ENCODE results near the gene HMGCL. TPM values are rescaled to one million over a fixed set of nuclear protein-coding genes. Genes with fewer than 3 reads are reported as not detected.

Gene HMGCL
- polyA plus RNA-seq, 1 donor (not counting 4 experiments of a cell fraction or from before 2014, with no cell fraction given), result 24.1 TPM

DNA sequence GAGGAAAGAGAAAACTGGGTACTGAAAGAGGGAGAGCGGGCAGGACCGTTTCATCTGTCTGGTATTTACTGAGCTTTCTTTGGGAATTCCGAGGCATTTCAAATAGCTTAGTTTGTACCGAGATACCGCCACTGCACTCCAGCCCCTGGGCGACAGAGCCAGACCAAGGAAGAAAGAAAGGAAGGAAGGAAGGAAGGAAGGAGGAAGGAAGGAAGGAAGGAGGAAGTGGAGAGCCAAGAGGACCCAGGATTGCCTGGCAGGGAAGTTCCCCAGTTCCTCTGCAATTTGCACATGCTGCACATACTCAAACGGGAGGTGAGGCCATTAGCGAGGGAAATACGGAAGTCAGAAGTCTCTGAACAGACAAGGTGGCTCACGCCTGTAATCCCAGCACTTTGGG, 43.8 kb upstream of the HMGCL start:
- Histone ChIP-seq H3K4me1 (ENCODE audit: control insufficient read depth, extremely low read depth, insufficient read depth, low read length) (peaks cover 18% of the 10 kb centered on the region), H3K4me2 (ENCODE audit: control insufficient read depth, extremely low read depth, insufficient read depth, low read depth, low read length) (peak overlapping the region; percentile 85), H3K9me3 (ENCODE audit: control insufficient read depth, low read depth, low read length) (no peaks in the 10 kb centered on the region), H3K27ac (ENCODE audit: control insufficient read depth, insufficient read depth, low read length) (no peak overlapping the region), H3K9ac (ENCODE audit: control insufficient read depth, extremely low read depth, insufficient read depth, low read length) (no peak overlapping the region), H3K27me3 (ENCODE audit: control insufficient read depth, extremely low read depth, insufficient read depth, low read length) (peaks cover 7% of the 10 kb centered on the region), H4K20me1 (ENCODE audit: control insufficient read depth, extremely low read depth, insufficient read depth, low read length) (no peaks in the 10 kb centered on the region), H3K79me2 (ENCODE audit: control insufficient read depth, insufficient read depth, low read length) (no peaks in the 10 kb centered on the region), H3K4me3 (ENCODE audit: control insufficient read depth in 2 of 3, extremely low read depth in 1 of 3, insufficient read depth in 2 of 3, low read depth in 1 of 3, low read length in 3 of 3) (no peak overlapping the region), H3K9me1 (ENCODE audit: control insufficient read depth, extremely low read depth, insufficient read depth, low read length) (peaks cover 3% of the 10 kb centered on the region), H3K36me3 (ENCODE audit: control insufficient read depth in 2 of 2, extremely low read depth in 1 of 2, insufficient read depth in 2 of 2, low read length in 2 of 2) (no peaks in the 10 kb centered on the region), H2AFZ (ENCODE audit: control insufficient read depth, low read length) (no peak overlapping the region)
- dilution Hi-C loops (cut with MboI; ENCODE audit: extremely low pct_ligation_motif_present, low sequenced_read_pairs), result no loop called here
- no peak for FAIRE-seq
- no peak for DNase-seq (ENCODE audit: low read depth, low spot score)
- TF ChIP-seq, protein P1, sequence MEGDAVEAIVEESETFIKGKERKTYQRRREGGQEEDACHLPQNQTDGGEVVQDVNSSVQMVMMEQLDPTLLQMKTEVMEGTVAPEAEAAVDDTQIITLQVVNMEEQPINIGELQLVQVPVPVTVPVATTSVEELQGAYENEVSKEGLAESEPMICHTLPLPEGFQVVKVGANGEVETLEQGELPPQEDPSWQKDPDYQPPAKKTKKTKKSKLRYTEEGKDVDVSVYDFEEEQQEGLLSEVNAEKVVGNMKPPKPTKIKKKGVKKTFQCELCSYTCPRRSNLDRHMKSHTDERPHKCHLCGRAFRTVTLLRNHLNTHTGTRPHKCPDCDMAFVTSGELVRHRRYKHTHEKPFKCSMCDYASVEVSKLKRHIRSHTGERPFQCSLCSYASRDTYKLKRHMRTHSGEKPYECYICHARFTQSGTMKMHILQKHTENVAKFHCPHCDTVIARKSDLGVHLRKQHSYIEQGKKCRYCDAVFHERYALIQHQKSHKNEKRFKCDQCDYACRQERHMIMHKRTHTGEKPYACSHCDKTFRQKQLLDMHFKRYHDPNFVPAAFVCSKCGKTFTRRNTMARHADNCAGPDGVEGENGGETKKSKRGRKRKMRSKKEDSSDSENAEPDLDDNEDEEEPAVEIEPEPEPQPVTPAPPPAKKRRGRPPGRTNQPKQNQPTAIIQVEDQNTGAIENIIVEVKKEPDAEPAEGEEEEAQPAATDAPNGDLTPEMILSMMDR (optimal IDR thresholded peaks at IDR 0.05 in 1 of 3, IDR thresholded peaks at IDR 0.05 in 1 of 3, conservative IDR thresholded peaks at IDR 0.05 in 1 of 3; ENCODE audit: extremely low read depth in 1 of 3, insufficient read depth in 2 of 3, low read length in 3 of 3), result no peak
- no peak for TF ChIP-seq EZH2 (IDR thresholded peaks at IDR 0.05; ENCODE audit: low read length)

DNA sequence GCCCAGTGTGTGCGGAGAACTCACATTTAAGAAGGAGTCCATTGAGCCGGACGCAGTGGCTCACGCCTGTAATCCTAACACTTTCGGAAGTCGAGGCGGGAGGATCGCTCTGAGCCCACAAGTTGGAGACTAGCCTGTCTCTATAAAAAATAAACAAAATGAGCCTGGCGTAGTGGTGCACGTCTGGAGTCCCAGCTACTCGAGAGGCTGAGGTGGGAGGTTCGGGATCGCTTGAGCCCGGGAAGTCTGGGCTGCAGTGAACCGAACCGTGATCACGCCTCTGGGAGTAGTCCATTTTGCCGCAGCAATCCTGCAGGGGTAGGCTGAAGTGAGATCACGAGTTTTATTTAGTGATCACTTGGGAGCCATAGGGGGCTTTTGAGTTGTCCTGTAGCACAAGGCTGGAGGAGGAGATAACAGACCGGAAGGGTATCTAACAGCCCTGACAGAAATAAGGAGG, 43.4 kb upstream of the HMGCL start:
- FAIRE-seq (no peak), DNase-seq (ENCODE audit: low read depth, low spot score) (no peak)
- H4K20me1 ChIP-seq (ENCODE audit: control insufficient read depth, extremely low read depth, insufficient read depth, low read length), result no peaks in the 10 kb centered on the region
- peaks cover 3% of the 10 kb centered on the region for H3K9me1 ChIP-seq (ENCODE audit: control insufficient read depth, extremely low read depth, insufficient read depth, low read length)
- no peaks in the 10 kb centered on the region for H3K79me2 ChIP-seq (ENCODE audit: control insufficient read depth, insufficient read depth, low read length)
- H2AFZ ChIP-seq (ENCODE audit: control insufficient read depth, low read length), result no peak overlapping the region
- TF ChIP-seq EZH2 (IDR thresholded peaks at IDR 0.05; ENCODE audit: low read length), result no peak
- TF ChIP-seq, protein P1 (optimal IDR thresholded peaks at IDR 0.05 in 1 of 3, IDR thresholded peaks at IDR 0.05 in 1 of 3, conservative IDR thresholded peaks at IDR 0.05 in 1 of 3; ENCODE audit: extremely low read depth in 1 of 3, insufficient read depth in 2 of 3, low read length in 3 of 3), result no peak
- no peak overlapping the region for H3K9ac ChIP-seq (ENCODE audit: control insufficient read depth, extremely low read depth, insufficient read depth, low read length)
- dilution Hi-C loops (cut with MboI; ENCODE audit: extremely low pct_ligation_motif_present, low sequenced_read_pairs), result no loop called here
- H3K9me3 ChIP-seq (ENCODE audit: control insufficient read depth, low read depth, low read length), result no peaks in the 10 kb centered on the region
- no peak overlapping the region for H3K27ac ChIP-seq (ENCODE audit: control insufficient read depth, insufficient read depth, low read length)
- no peaks in the 10 kb centered on the region for H3K36me3 ChIP-seq (ENCODE audit: control insufficient read depth in 2 of 2, extremely low read depth in 1 of 2, insufficient read depth in 2 of 2, low read length in 2 of 2)
- peak overlapping the region in 2 of 3 experiments; percentile 64 to 71 for H3K4me3 ChIP-seq (ENCODE audit: control insufficient read depth in 2 of 3, extremely low read depth in 1 of 3, insufficient read depth in 2 of 3, low read depth in 1 of 3, low read length in 3 of 3)
- H3K4me2 ChIP-seq (ENCODE audit: control insufficient read depth, extremely low read depth, insufficient read depth, low read depth, low read length), result peak overlapping the region; percentile 85
- peaks cover 18% of the 10 kb centered on the region for H3K4me1 ChIP-seq (ENCODE audit: control insufficient read depth, extremely low read depth, insufficient read depth, low read length)
- H3K27me3 ChIP-seq (ENCODE audit: control insufficient read depth, extremely low read depth, insufficient read depth, low read length), result peaks cover 7% of the 10 kb centered on the region

Data from keratinocyte (primary cell).